ENCODE measurements around the gene SMYD3. TPM values are rescaled to one million over a fixed set of nuclear protein-coding genes. Genes with fewer than 3 reads are reported as not detected.
A peak's percentile ranks its signal among the peaks of the same experiment; 100 is the strongest.
"Not testable (repeated sequence)": the region's sequence is repeated elsewhere in the genome, so short reads cannot be mapped to it uniquely, and the experiment has no call there.

The SMYD3 gene
- total and polyA plus RNA-seq, 2 of the 4 experiments (the other 2 are of a cell fraction), result 26.5 to 37.6 TPM

DNA sequence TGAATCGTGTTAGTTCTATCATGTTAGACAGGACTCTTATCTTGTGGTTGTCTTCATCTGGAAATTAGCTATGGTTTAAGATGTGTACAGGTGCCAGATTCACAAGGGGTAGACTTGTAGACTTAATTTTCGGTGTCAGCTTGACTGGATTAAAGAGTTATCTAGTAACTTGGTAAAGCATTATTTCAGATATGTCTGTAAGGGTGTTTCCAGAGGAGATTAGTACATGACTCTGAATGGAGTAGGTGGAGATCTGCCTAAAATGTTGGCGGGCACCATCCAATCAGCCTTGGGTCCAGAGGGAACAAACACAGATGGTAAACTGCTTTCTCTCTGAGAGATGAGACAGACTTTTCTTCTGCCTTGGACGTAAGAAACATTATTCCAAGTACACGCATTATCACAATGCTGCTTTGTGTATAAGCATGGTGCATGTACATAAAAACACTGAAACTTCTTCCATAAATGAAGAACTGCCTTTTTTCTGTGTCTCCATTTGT, 434.6 kb downstream of the SMYD3 start:
- peak overlapping the region; percentile 99; the same call in 1 of the 2 replicates for H3K14ac ChIP-seq (replicated peaks; ENCODE audit: low read depth, low read length)
- H3K4me1 ChIP-seq (ENCODE audit: control insufficient read depth, insufficient read depth, low read length), result peaks cover 6% of the 10 kb centered on the region
- no peak overlapping the region for H2AK9ac ChIP-seq (replicated peaks; ENCODE audit: low read depth, low read length, poor library complexity)
- H3K4me3 ChIP-seq (ENCODE audit: insufficient read depth, low read depth, low read length), result no peak overlapping the region
- H3K23ac ChIP-seq (ENCODE audit: low read depth, low read length), result no peak overlapping the region
- no peak overlapping the region for H3K18ac ChIP-seq (ENCODE audit: low read depth, low read length)
- H4K8ac ChIP-seq (ENCODE audit: low read depth in 2 of 2, low read length in 2 of 2), result peak overlapping the region; percentile 53 to 85; a peak in 2 of 4 replicates
- no peak overlapping the region for H2BK15ac ChIP-seq (ENCODE audit: low read depth, low read length)
- ATAC-seq (ENCODE audit: low read depth) (no peak), DNase-seq (no peak)
- no peaks in the 10 kb centered on the region for H3K36me3 ChIP-seq (ENCODE audit: control insufficient read depth, insufficient read depth, low read length)
- H3K9ac ChIP-seq (ENCODE audit: low read depth, low read length), result no peak overlapping the region
- H3K9me1 ChIP-seq (ENCODE audit: insufficient read depth, low read length), result peaks cover 4% of the 10 kb centered on the region
- H2BK5ac ChIP-seq (ENCODE audit: low read depth, low read length, poor library complexity, severe bottlenecking), result no peak overlapping the region
- dilution Hi-C loops (cut with HindIII; ENCODE audit: low sequenced_read_pairs, unreplicated experiment), result no loop called here
- H3K27ac ChIP-seq (ENCODE audit: insufficient read depth, low read length), result no peak overlapping the region
- H2AK5ac ChIP-seq (ENCODE audit: low read depth, low read length), result peak overlapping the region; percentile 64; the same call in 1 of the 2 replicates
- H2BK120ac ChIP-seq (ENCODE audit: low read depth, low read length), result no peak overlapping the region
- no TSS peak for BruUV-seq (replicated peaks)
- ChIA-PET POLR2A (ENCODE audit: unreplicated experiment) (no interaction called here), CTCF (no interaction called here)
- no peak overlapping the region for H3K56ac ChIP-seq (ENCODE audit: extremely low read depth, insufficient read depth, low read length)
- intact Hi-C loops (cut with micrococcal nuclease), result no loop called here
- H4K20me1 ChIP-seq (ENCODE audit: insufficient read depth, low read length), result no peaks in the 10 kb centered on the region
- TF ChIP-seq SMC3 (IDR thresholded peaks at IDR 0.05; ENCODE audit: low read depth, low read length), result no peak
- WGBS, 2 experiments (ENCODE audit: extremely low coverage in 2 of 2, insufficient read length in 1 of 2), result 100% methylated on average over 2 of the region's 5 CpGs; no CpG with 5 or more reads in 1 of the 2 experiments
- no peak overlapping the region for H2AFZ ChIP-seq (replicated peaks; ENCODE audit: low read length, poor library complexity)
- H3K4ac ChIP-seq (ENCODE audit: low read depth, low read length), result peak overlapping the region; percentile 94; the same call in 1 of the 2 replicates
- in situ Hi-C loops (cut with MboI; ENCODE audit: low sequenced_read_pairs), result no loop called here
- no peak overlapping the region for H3K4me2 ChIP-seq (ENCODE audit: low read depth, low read length)
- H2BK20ac ChIP-seq (ENCODE audit: low read depth, low read length), result no peak overlapping the region
- H3K79me1 ChIP-seq (ENCODE audit: low read depth in 1 of 2, low read length in 2 of 2), result peaks cover 0 to 6% of the 10 kb centered on the region in 2 experiments; a peak in 1 of 4 replicates
- no peaks in the 10 kb centered on the region for H3K27me3 ChIP-seq (ENCODE audit: control insufficient read depth, insufficient read depth, low read length)
- no peak overlapping the region for H4K91ac ChIP-seq (ENCODE audit: insufficient read depth, low read depth, low read length)
- H4K5ac ChIP-seq (ENCODE audit: low read depth, low read length), result no peak overlapping the region
- no peaks in the 10 kb centered on the region for H3K9me3 ChIP-seq (ENCODE audit: control insufficient read depth, insufficient read depth, low read length)

- H3K18ac ChIP-seq (ENCODE audit: low read depth, low read length), result peak overlapping the region; percentile 42
- intact Hi-C loops (cut with micrococcal nuclease); H2AK9ac ChIP-seq (replicated peaks; ENCODE audit: low read depth, low read length, poor library complexity); H3K9ac ChIP-seq (ENCODE audit: low read depth, low read length); H3K9me3 ChIP-seq (ENCODE audit: control insufficient read depth, insufficient read depth, low read length); H3K4me1 ChIP-seq (ENCODE audit: control insufficient read depth, insufficient read depth, low read length); BruUV-seq (replicated peaks); H3K4me2 ChIP-seq (ENCODE audit: low read depth, low read length); CTCF ChIA-PET; ATAC-seq (ENCODE audit: low read depth); H3K27me3 ChIP-seq (ENCODE audit: control insufficient read depth, insufficient read depth, low read length); H3K36me3 ChIP-seq (ENCODE audit: control insufficient read depth, insufficient read depth, low read length); H4K20me1 ChIP-seq (ENCODE audit: insufficient read depth, low read length); dilution Hi-C loops (cut with HindIII; ENCODE audit: low sequenced_read_pairs, unreplicated experiment); in situ Hi-C loops (cut with MboI; ENCODE audit: low sequenced_read_pairs); H3K79me1 ChIP-seq (ENCODE audit: low read depth in 1 of 2, low read length in 2 of 2); POLR2A ChIA-PET (ENCODE audit: unreplicated experiment); H3K4me3 ChIP-seq (ENCODE audit: insufficient read depth, low read depth, low read length); H3K9me1 ChIP-seq (ENCODE audit: insufficient read depth, low read length); H3K56ac ChIP-seq (ENCODE audit: extremely low read depth, insufficient read depth, low read length): not testable (repeated sequence)
- H4K5ac ChIP-seq (ENCODE audit: low read depth, low read length), result peak overlapping the region; percentile 74
- peak; percentile 43 for DNase-seq
- 91% methylated on average over 4 of the region's 15 CpGs; no CpG with 5 or more reads in 1 of the 2 experiments for WGBS, 2 experiments (ENCODE audit: extremely low coverage in 2 of 2, insufficient read length in 1 of 2)
- peak overlapping the region; percentile 89 for H2AFZ ChIP-seq (replicated peaks; ENCODE audit: low read length, poor library complexity)
- H3K14ac ChIP-seq (replicated peaks; ENCODE audit: low read depth, low read length), result peak overlapping the region; percentile 99
- peak overlapping the region; percentile 15; the same call in 1 of the 3 replicates for H2BK15ac ChIP-seq (ENCODE audit: low read depth, low read length)
- peak overlapping the region; percentile 53 to 85; a peak in 3 of 4 replicates for H4K8ac ChIP-seq (ENCODE audit: low read depth in 2 of 2, low read length in 2 of 2)
- H2AK5ac ChIP-seq (ENCODE audit: low read depth, low read length), result peak overlapping the region; percentile 64; the same call in 1 of the 2 replicates
- peak overlapping the region; percentile 70; the same call in 1 of the 2 replicates for H2BK20ac ChIP-seq (ENCODE audit: low read depth, low read length)
- H4K91ac ChIP-seq (ENCODE audit: insufficient read depth, low read depth, low read length), result peak overlapping the region; percentile 48; the same call in 1 of the 2 replicates
- H3K27ac ChIP-seq (ENCODE audit: insufficient read depth, low read length), result peak overlapping the region; percentile 4
- peak overlapping the region; percentile 94 for H3K4ac ChIP-seq (ENCODE audit: low read depth, low read length)
- peak overlapping the region; percentile 98 for H3K23ac ChIP-seq (ENCODE audit: low read depth, low read length)
- H2BK5ac ChIP-seq (ENCODE audit: low read depth, low read length, poor library complexity, severe bottlenecking), result peak overlapping the region; percentile 11
- peak overlapping the region; percentile 90 for H2BK120ac ChIP-seq (ENCODE audit: low read depth, low read length)
These were observed 435.1 kb downstream of the SMYD3 start for GRCh38 chr1:246071981-246072380.
